ENCODE measurements around the gene MYEOV.

Gene MYEOV

GRCh38 chr11:69273571-69273970 lies 20.4 kb upstream of the MYEOV start:
- no peak overlapping the region for H3K4me3 ChIP-seq (ENCODE audit: low read depth, low read length)
- TF ChIP-seq CTCF (IDR thresholded peaks at IDR 0.05; ENCODE audit: low read depth, low read length), result no peak

- H3K4me3 ChIP-seq (ENCODE audit: low read depth, low read length), result no peak overlapping the region
- no peak for TF ChIP-seq CTCF (IDR thresholded peaks at IDR 0.05; ENCODE audit: low read depth, low read length)
Measured at GRCh38 chr11:69274531-69275016, 19.4 kb upstream of the MYEOV start.

- H3K4me3 ChIP-seq (ENCODE audit: low read depth, low read length), result no peak overlapping the region
- no peak for TF ChIP-seq CTCF (IDR thresholded peaks at IDR 0.05; ENCODE audit: low read depth, low read length)
Measured at GRCh38 chr11:69275178-69275577, 18.8 kb upstream of the MYEOV start.

GRCh38 chr11:69276165-69276564 lies 17.8 kb upstream of the MYEOV start:
- no peak overlapping the region for H3K4me3 ChIP-seq (ENCODE audit: low read depth, low read length)
- no peak for TF ChIP-seq CTCF (IDR thresholded peaks at IDR 0.05; ENCODE audit: low read depth, low read length)

GRCh38 chr11:69277074-69277809 lies 16.7 kb upstream of the MYEOV start:
- no peak overlapping the region for H3K4me3 ChIP-seq (ENCODE audit: low read depth, low read length)
- TF ChIP-seq CTCF (IDR thresholded peaks at IDR 0.05; ENCODE audit: low read depth, low read length), result no peak

GRCh38 chr11:69278091-69278867 lies 15.7 kb upstream of the MYEOV start:
- no peak for TF ChIP-seq CTCF (IDR thresholded peaks at IDR 0.05; ENCODE audit: low read depth, low read length)
- H3K4me3 ChIP-seq (ENCODE audit: low read depth, low read length), result no peak overlapping the region

- H3K4me3 ChIP-seq (ENCODE audit: low read depth, low read length), result no peak overlapping the region
- no peak for TF ChIP-seq CTCF (IDR thresholded peaks at IDR 0.05; ENCODE audit: low read depth, low read length)
Measured at GRCh38 chr11:69280451-69280850, 13.5 kb upstream of the MYEOV start.
